Ovary (tissue), 3 donors: ENCODE results near the gene DPT.

ENCODE experiments used
- EP300 ChIP-seq: sonication (generic); formaldehyde crosslinking; IDR thresholded peaks from one replicate; pipeline ENCODE4 v1.6.1; 2017; ENCODE audit warnings: antibody characterized with exemption
- TF ChIP-seq, protein P1 (sequence below), 3 donors: fragments of 450-650 bp in 2 of 3; fragments of 200-600 bp in 1 of 3; IDR thresholded peaks; one replicate each; pipeline versions ENCODE4 v1.5.1 to v1.8.0; 2016 to 2022; ENCODE audit warnings: antibody characterized with exemption in 3 of 3, mild to moderate bottlenecking in 1 of 3
- donor health status: DM: no; HTN: no; CAD: no.

DNA sequence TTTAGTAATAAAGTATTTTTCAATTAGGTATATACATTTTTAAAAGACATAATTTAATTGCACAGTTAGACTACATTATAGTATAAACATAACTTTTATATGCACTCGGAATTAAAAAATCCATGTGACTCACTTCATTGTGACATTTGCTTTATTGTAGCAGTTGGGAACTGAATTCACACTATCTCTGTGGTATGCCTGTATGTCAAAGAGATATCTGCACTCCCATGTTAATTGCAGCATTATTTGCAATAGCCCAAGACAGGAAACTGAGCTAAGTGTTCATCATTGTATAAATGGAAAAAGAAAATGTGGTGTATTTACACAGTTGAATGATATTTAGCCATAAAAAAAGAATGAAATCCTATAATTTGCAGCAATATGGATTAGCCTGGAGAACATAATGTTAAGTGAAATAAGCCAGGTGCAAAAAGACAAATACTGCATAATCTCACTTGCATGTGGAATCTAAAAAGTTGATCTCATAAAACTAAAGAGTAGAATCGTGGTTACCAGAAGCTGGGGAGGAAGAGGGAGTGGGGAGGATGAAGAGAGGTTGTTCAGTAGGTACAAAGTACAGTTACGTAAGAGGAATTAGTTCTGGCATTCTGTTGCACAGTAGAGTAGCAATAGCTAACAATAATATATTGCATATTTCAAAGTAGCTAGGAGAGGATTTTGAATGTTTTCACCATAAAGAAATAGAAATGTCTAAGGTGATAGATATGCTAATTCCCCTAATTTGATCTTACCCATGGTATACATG, 64.8 kb downstream of the DPT start:
- TF ChIP-seq, protein P1, sequence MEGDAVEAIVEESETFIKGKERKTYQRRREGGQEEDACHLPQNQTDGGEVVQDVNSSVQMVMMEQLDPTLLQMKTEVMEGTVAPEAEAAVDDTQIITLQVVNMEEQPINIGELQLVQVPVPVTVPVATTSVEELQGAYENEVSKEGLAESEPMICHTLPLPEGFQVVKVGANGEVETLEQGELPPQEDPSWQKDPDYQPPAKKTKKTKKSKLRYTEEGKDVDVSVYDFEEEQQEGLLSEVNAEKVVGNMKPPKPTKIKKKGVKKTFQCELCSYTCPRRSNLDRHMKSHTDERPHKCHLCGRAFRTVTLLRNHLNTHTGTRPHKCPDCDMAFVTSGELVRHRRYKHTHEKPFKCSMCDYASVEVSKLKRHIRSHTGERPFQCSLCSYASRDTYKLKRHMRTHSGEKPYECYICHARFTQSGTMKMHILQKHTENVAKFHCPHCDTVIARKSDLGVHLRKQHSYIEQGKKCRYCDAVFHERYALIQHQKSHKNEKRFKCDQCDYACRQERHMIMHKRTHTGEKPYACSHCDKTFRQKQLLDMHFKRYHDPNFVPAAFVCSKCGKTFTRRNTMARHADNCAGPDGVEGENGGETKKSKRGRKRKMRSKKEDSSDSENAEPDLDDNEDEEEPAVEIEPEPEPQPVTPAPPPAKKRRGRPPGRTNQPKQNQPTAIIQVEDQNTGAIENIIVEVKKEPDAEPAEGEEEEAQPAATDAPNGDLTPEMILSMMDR (IDR thresholded peaks at IDR 0.05): no peak
- TF ChIP-seq EP300: no peak
